Measurements from ENCODE around the gene KRT33B.

Gene KRT33B

DNA sequence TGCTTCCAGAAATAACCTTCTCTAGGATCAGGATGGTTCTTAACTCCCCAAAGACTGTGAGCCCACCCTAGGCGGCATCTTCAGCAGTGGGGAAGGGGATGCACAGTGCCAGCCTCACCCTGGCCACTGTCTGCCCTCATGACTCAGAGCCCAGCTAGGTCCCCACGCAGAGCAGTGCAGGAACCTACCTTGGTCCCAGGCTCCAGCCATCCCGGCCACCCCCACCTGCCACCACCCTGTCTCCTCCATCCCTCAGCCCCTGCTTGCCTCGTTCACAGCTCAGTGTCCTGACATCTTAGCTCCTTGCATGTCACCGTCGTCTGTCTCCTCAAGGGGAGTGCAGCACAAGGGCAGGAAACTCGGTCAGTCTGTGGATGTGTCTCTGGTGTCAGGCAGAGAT, 38.0 kb downstream of the KRT33B start:
- TF ChIP-seq SIN3A (IDR thresholded peaks at IDR 0.05; ENCODE audit: borderline replicate concordance, insufficient read depth, low read length) (no peak), FOXP2 (optimal IDR thresholded peaks at IDR 0.05; ENCODE audit: borderline replicate concordance, extremely low read depth, extremely low read length, insufficient read depth) (no peak), POLR2AphosphoS5 (IDR thresholded peaks at IDR 0.05; ENCODE audit: low read depth, low read length) (no peak), TAF1 (IDR thresholded peaks at IDR 0.05; ENCODE audit: borderline replicate concordance, insufficient read depth, low read length) (no peak)
- TF ChIP-seq, protein P1, sequence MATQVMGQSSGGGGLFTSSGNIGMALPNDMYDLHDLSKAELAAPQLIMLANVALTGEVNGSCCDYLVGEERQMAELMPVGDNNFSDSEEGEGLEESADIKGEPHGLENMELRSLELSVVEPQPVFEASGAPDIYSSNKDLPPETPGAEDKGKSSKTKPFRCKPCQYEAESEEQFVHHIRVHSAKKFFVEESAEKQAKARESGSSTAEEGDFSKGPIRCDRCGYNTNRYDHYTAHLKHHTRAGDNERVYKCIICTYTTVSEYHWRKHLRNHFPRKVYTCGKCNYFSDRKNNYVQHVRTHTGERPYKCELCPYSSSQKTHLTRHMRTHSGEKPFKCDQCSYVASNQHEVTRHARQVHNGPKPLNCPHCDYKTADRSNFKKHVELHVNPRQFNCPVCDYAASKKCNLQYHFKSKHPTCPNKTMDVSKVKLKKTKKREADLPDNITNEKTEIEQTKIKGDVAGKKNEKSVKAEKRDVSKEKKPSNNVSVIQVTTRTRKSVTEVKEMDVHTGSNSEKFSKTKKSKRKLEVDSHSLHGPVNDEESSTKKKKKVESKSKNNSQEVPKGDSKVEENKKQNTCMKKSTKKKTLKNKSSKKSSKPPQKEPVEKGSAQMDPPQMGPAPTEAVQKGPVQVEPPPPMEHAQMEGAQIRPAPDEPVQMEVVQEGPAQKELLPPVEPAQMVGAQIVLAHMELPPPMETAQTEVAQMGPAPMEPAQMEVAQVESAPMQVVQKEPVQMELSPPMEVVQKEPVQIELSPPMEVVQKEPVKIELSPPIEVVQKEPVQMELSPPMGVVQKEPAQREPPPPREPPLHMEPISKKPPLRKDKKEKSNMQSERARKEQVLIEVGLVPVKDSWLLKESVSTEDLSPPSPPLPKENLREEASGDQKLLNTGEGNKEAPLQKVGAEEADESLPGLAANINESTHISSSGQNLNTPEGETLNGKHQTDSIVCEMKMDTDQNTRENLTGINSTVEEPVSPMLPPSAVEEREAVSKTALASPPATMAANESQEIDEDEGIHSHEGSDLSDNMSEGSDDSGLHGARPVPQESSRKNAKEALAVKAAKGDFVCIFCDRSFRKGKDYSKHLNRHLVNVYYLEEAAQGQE (IDR thresholded peaks at IDR 0.05; ENCODE audit: insufficient read depth in 1 of 2, low read depth in 2 of 2, low read length in 2 of 2): no peak

DNA sequence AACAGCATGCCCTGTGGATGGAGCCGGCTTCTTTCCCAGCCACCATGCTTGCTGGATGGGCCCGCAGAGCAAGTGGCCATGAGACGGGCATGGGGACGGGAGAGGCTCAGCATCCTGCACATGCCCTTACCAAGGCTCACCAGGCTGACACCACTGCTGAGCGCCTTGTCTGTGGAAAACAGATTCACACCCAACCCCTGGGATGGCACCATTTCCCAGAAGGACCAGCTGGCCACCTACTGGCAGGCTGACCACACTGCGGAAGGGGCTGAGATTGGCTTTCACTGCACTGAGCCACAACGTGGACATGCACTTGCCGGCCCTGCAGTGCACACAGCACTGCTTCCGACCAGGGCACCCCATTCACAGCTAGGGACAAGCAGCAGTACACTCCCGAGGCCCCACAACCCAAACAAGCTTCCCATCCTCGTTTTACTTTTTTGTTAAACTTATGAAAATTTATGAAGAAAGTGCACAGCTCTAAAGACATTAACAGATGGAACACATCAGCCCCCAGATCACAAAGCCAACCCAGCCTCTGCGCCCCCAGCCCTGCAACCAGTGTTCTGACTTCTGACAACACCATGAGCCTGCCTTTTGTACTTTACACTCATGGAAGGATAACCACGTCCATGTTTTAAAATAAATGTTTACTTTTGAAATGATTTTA, 40.2 kb downstream of the KRT33B start:
- TF ChIP-seq FOXP2 (optimal IDR thresholded peaks at IDR 0.05; ENCODE audit: borderline replicate concordance, extremely low read depth, extremely low read length, insufficient read depth): no peak
- no peak for TF ChIP-seq POLR2AphosphoS5 (IDR thresholded peaks at IDR 0.05; ENCODE audit: low read depth, low read length)
- TF ChIP-seq SIN3A (IDR thresholded peaks at IDR 0.05; ENCODE audit: borderline replicate concordance, insufficient read depth, low read length): no peak
- TF ChIP-seq, protein P1 (IDR thresholded peaks at IDR 0.05; ENCODE audit: insufficient read depth in 1 of 2, low read depth in 2 of 2, low read length in 2 of 2): no peak
- no peak for TF ChIP-seq TAF1 (IDR thresholded peaks at IDR 0.05; ENCODE audit: borderline replicate concordance, insufficient read depth, low read length)

DNA sequence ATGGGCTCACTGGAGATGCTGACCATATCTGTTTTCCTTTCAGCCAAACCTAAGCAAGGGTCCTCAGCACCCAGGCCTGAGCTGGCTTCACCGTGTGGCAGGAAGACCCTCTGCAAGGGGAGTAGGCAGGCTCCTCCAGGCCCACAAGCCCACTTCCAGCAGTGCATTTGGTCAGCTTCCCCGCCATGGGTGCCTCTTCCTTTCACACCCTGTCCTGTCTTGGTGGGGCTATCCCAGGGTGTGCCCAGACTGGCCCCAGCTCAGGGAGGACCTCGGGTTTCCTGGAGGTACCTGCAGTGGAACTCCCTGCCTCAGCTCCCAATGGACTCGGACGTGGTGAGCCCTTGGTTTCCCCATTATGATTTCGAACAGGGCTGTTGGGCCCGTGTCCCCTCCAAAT, 41.4 kb downstream of the KRT33B start:
- TF ChIP-seq SIN3A (IDR thresholded peaks at IDR 0.05; ENCODE audit: borderline replicate concordance, insufficient read depth, low read length) (no peak), POLR2AphosphoS5 (IDR thresholded peaks at IDR 0.05; ENCODE audit: low read depth, low read length) (no peak), TAF1 (IDR thresholded peaks at IDR 0.05; ENCODE audit: borderline replicate concordance, insufficient read depth, low read length) (no peak)

DNA sequence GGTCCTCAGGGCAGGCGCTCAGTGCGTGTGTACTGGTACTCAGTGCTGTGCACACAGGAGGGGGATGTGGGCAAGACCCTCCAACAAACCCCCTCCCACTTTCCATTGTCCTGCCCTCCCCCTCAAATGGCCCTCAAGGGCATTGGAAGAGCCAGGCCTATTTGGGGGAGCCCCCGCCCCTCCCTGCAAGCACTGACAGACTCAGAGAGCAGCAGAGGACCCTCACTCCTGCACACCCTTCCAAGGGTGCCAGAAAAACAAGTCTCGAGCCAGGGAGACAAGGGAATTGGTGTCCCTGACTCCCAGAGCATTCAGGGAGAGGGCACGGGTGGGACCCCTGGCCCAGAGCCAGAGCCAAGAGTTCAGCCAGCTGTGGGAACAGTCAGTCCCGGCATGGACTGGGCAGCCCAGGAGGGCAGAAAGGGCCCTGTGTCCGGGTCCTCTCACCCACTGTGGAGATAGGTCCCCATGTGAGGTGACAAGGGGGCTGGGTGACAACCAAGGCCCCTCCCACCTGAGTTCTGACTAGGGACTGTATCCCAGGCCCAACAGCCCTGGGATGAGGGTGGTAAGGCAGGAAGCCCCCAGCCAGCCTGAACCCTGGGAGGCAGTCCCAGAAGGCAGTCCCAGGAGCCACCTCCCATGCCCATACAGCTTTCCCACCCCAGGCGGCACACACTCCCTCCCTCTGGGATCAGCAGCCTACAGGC, 42.0 kb downstream of the KRT33B start:
- no peak for TF ChIP-seq POLR2AphosphoS5 (IDR thresholded peaks at IDR 0.05; ENCODE audit: low read depth, low read length)
- no peak for TF ChIP-seq TAF1 (IDR thresholded peaks at IDR 0.05; ENCODE audit: borderline replicate concordance, insufficient read depth, low read length)
- TF ChIP-seq FOXP2 (optimal IDR thresholded peaks at IDR 0.05; ENCODE audit: borderline replicate concordance, extremely low read depth, extremely low read length, insufficient read depth): no peak
- TF ChIP-seq SIN3A (IDR thresholded peaks at IDR 0.05; ENCODE audit: borderline replicate concordance, insufficient read depth, low read length): no peak
- TF ChIP-seq, protein P1 (IDR thresholded peaks at IDR 0.05; ENCODE audit: insufficient read depth in 1 of 2, low read depth in 2 of 2, low read length in 2 of 2): no peak

DNA sequence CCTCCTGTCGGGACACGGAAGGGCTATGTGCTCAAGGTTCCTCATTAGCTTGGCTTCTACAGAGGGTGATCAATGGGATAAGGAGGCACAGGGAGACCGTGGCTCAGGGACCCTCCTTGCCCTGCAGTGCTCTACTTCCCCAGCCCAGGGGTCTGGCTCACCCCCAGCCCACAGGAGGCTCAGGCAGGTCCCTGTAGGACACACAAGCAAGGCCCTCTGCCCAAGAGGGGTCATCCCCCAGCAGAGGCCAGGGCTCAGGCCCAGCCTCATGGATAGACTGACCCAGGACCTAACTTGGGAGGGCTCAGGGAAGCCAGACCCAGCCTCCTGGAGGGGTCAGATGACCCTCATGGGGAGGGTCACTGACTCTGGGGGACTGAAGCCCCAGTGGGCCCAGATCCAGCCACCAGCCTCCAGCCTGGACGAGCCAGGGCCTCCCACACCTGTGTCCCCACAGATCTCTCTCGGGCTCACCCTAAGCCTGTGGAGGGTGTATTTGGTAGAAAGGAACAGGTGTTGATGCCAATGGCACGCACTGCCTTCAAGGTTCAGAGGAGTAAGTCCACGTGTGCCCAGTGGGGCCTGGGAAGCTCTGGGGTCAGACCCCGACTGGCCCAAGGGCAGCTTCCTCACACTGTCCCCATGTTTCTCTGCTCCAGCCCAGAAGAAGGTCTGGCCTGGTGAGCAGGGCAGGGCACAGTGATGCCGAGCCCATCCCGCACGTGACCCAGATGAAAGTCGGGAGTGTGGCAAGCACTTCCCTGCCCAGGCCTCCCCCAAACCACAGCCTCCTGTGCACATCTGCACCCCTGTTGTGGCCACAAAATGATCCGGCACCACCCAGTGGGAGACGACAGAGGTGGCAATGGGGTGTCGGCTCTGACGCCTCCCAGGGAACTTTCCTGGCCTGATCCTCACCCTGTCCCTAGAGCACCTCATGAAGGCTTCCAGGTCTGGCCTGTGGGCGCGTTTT, 43.2 kb downstream of the KRT33B start:
- TF ChIP-seq TAF1 (IDR thresholded peaks at IDR 0.05; ENCODE audit: borderline replicate concordance, insufficient read depth, low read length) (no peak), SIN3A (IDR thresholded peaks at IDR 0.05; ENCODE audit: borderline replicate concordance, insufficient read depth, low read length) (no peak), POLR2AphosphoS5 (IDR thresholded peaks at IDR 0.05; ENCODE audit: low read depth, low read length) (no peak)

All from PFSK-1 (cell line).